ENCODE data around the gene MEOX2.

DNA sequence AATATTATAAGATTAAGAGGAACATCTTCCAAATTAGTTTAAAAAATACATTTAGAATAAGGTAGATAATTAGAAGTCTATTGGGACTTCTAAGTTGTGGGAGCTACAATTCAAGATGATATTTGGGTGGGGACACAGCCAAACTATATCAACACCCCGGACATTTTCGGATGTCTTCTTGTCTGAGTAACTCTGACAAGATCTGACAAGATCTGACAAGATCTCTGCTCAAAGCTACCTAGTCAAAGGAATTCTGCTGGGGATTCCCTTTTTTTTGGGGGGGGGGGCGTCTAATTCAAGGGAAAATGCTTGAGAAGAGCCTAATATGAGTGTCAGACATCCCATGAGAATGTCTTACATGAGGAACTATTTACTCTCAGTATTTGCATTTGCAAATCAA, 119.4 kb downstream of the MEOX2 start:
- TF ChIP-seq CTCF (IDR thresholded peaks at IDR 0.05; ENCODE audit: insufficient read depth, low read length) = no peak
- TF ChIP-seq, protein P1, sequence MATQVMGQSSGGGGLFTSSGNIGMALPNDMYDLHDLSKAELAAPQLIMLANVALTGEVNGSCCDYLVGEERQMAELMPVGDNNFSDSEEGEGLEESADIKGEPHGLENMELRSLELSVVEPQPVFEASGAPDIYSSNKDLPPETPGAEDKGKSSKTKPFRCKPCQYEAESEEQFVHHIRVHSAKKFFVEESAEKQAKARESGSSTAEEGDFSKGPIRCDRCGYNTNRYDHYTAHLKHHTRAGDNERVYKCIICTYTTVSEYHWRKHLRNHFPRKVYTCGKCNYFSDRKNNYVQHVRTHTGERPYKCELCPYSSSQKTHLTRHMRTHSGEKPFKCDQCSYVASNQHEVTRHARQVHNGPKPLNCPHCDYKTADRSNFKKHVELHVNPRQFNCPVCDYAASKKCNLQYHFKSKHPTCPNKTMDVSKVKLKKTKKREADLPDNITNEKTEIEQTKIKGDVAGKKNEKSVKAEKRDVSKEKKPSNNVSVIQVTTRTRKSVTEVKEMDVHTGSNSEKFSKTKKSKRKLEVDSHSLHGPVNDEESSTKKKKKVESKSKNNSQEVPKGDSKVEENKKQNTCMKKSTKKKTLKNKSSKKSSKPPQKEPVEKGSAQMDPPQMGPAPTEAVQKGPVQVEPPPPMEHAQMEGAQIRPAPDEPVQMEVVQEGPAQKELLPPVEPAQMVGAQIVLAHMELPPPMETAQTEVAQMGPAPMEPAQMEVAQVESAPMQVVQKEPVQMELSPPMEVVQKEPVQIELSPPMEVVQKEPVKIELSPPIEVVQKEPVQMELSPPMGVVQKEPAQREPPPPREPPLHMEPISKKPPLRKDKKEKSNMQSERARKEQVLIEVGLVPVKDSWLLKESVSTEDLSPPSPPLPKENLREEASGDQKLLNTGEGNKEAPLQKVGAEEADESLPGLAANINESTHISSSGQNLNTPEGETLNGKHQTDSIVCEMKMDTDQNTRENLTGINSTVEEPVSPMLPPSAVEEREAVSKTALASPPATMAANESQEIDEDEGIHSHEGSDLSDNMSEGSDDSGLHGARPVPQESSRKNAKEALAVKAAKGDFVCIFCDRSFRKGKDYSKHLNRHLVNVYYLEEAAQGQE (IDR thresholded peaks at IDR 0.05; ENCODE audit: insufficient replicate concordance, low read depth) = no peak
- no peak for TF ChIP-seq POLR2AphosphoS5 (IDR thresholded peaks at IDR 0.05; ENCODE audit: low read depth)
- TF ChIP-seq GABPA (IDR thresholded peaks at IDR 0.05; ENCODE audit: low read depth) = no peak
